GM18870 (cell line): ENCODE data around the gene POMT2.
"Not testable (repeated sequence)": the region's sequence is repeated elsewhere in the genome, so short reads cannot be mapped to it uniquely, and the experiment has no call there.

Experiments used
- ATAC-seq: cut with Tn5 transposase; IDR thresholded peaks from one replicate; pipeline ENCODE4 v1.9.1; 2021; ENCODE audit warnings: moderate library complexity; ENCODE audit not compliant: unreplicated experiment

The POMT2 gene

GRCh38 chr14:77320238-77320935 is at the start of gene POMT2:
POMT2 (minus strand) TSS chr14:77320883; CDS start chr14:77320681, 202 bp downstream.
- peak; percentile 54 for ATAC-seq

- no peak for ATAC-seq
Measured at GRCh38 chr14:77369285-77369684, 48.6 kb upstream of the POMT2 start.

- no peak for ATAC-seq
Measured at GRCh38 chr14:77364146-77364545, 43.5 kb upstream of the POMT2 start.

- no peak for ATAC-seq
Measured at GRCh38 chr14:77359626-77360025, 38.9 kb upstream of the POMT2 start.

- no peak for ATAC-seq
Measured at GRCh38 chr14:77356899-77357298, 36.2 kb upstream of the POMT2 start.

- ATAC-seq = no peak
Measured at GRCh38 chr14:77355811-77356210, 35.1 kb upstream of the POMT2 start.

GRCh38 chr14:77353469-77354141 is 32.9 kb upstream of the POMT2 start:
- no peak for ATAC-seq

- ATAC-seq = no peak
Measured at GRCh38 chr14:77347751-77348150, 27.1 kb upstream of the POMT2 start.

- ATAC-seq = no peak
Measured at GRCh38 chr14:77346495-77346894, 25.8 kb upstream of the POMT2 start.

- no peak for ATAC-seq
Measured at GRCh38 chr14:77344377-77344996, 23.8 kb upstream of the POMT2 start.

- no peak for ATAC-seq
Measured at GRCh38 chr14:77343662-77344061, 23.0 kb upstream of the POMT2 start.

GRCh38 chr14:77342726-77343397 is 22.2 kb upstream of the POMT2 start:
- ATAC-seq = no peak

GRCh38 chr14:77340389-77340788 is 19.7 kb upstream of the POMT2 start:
- ATAC-seq = no peak

GRCh38 chr14:77339407-77339806 is 18.7 kb upstream of the POMT2 start:
- ATAC-seq = no peak

GRCh38 chr14:77338302-77338701 is 17.6 kb upstream of the POMT2 start:
- no peak for ATAC-seq

- ATAC-seq = no peak
Measured at GRCh38 chr14:77337880-77338279, 17.2 kb upstream of the POMT2 start.

- not testable (repeated sequence) for ATAC-seq
Measured at GRCh38 chr14:77337255-77337654, 16.6 kb upstream of the POMT2 start.

GRCh38 chr14:77335576-77335975 is 14.9 kb upstream of the POMT2 start:
- ATAC-seq = no peak

- ATAC-seq = no peak
Measured at GRCh38 chr14:77329872-77330271, 9.2 kb upstream of the POMT2 start.

- no peak for ATAC-seq
Measured at GRCh38 chr14:77327111-77327510, 6.4 kb upstream of the POMT2 start.

- ATAC-seq = no peak
Measured at GRCh38 chr14:77325746-77326094, 5.0 kb upstream of the POMT2 start.
